Progenitor cell of endocrine pancreas (in vitro differentiated cells): ENCODE results near the gene WDR7. TPM values are rescaled to one million over a fixed set of nuclear protein-coding genes. Genes with fewer than 3 reads are reported as not detected.

Experiments
- DNase-seq: peaks from one replicate; pipeline ENCODE4 v3.0.0; 2021; ENCODE audit warnings: low spot score; ENCODE audit not compliant: unreplicated experiment
- H3K27ac Mint-ChIP-seq: 2 replicates; pipeline ENCODE4 v1.8.0; 2021; ENCODE audit warnings: mild to moderate bottlenecking, moderate library complexity, mixed read lengths
- H3K27me3 Mint-ChIP-seq: 2 replicates; pipeline ENCODE4 v1.8.0; 2021; ENCODE audit warnings: mixed read lengths
- H3K36me3 Mint-ChIP-seq: 2 replicates; pipeline ENCODE4 v1.8.0; 2022; ENCODE audit warnings: mixed read lengths; ENCODE audit not compliant: insufficient read depth
- H3K4me1 Mint-ChIP-seq: 2 replicates; pipeline ENCODE4 v1.8.0; 2021; ENCODE audit warnings: low read depth, mixed read lengths
- H3K4me3 Mint-ChIP-seq: 2 replicates; pipeline ENCODE4 v1.8.0; 2021; ENCODE audit warnings: low read depth, mild to moderate bottlenecking, moderate library complexity, mixed read lengths
- H3K9me3 Mint-ChIP-seq: 2 replicates; pipeline ENCODE4 v1.8.0; 2021; ENCODE audit warnings: low read depth, mixed read lengths
- total RNA-seq: library from RNA; stranded (reverse); gene quantifications from 2 replicates; pipeline ENCODE4 v1.2.1, GENCODE V29; 2021
- TF ChIP-seq, protein P1 (sequence below): fragments of 200-600 bp; sonication (generic); IDR thresholded peaks from one replicate; pipeline ENCODE4 v1.5.0; 2021; ENCODE audit warnings: antibody characterized with exemption, mild to moderate bottlenecking; ENCODE audit not compliant: unreplicated experiment

WDR7 gene
- total RNA-seq, 1 donor from 2014 or later, result 23.2 TPM

DNA sequence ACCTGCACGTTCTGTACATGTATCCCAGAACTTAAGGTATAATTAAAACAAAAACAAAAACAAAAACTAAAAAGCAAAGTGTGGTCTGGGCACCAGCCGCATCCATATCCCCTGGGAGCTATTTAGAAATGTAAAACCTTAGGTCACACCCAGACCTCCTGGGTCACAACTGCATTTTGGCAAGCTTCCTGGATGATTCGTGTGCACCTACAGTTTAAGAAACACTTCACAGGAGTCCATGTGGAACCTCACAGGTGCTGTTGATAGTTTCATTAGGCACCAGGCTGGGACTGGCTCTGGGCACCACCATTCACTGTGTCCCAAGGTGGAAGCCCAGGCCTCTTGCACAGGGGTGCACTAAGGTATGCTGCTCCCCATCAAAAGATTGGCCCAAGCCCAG, 392.1 kb downstream of the WDR7 start:
- H3K27me3 Mint-ChIP-seq, result peaks cover 4% of the 10 kb centered on the region
- no peak for DNase-seq

DNA sequence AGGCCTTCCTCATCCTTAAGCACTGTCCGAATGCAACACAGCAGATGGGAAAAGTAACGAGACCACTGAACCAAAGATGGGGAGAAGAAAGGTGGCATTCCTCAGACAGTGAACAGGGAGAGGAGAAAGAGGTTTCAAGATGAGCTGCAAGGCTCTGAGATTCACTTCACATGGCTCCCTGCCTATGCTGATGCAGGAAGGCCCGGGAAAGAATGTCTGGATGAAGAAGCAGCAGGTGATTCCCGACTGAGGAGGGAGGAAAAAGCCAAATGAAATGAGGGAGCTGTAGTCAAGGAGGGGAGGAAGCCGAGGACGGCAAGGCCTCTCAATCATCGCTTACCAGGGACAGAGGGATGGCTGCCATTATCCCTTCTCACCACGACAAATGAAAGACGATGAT, 397.2 kb downstream of the WDR7 start:
- DNase-seq, result no peak
- Mint-ChIP-seq H3K36me3 (peaks cover 3% of the 10 kb centered on the region), H3K4me3 (no peak overlapping the region), H3K9me3 (peaks cover 12% of the 10 kb centered on the region), H3K27me3 (peaks cover 4% of the 10 kb centered on the region), H3K27ac (peak overlapping the region; percentile 66), H3K4me1 (peaks cover 43% of the 10 kb centered on the region)
- TF ChIP-seq, protein P1, sequence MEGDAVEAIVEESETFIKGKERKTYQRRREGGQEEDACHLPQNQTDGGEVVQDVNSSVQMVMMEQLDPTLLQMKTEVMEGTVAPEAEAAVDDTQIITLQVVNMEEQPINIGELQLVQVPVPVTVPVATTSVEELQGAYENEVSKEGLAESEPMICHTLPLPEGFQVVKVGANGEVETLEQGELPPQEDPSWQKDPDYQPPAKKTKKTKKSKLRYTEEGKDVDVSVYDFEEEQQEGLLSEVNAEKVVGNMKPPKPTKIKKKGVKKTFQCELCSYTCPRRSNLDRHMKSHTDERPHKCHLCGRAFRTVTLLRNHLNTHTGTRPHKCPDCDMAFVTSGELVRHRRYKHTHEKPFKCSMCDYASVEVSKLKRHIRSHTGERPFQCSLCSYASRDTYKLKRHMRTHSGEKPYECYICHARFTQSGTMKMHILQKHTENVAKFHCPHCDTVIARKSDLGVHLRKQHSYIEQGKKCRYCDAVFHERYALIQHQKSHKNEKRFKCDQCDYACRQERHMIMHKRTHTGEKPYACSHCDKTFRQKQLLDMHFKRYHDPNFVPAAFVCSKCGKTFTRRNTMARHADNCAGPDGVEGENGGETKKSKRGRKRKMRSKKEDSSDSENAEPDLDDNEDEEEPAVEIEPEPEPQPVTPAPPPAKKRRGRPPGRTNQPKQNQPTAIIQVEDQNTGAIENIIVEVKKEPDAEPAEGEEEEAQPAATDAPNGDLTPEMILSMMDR, result no peak

More for the DNA sequence above, 392.1 kb downstream of the WDR7 start:
- Mint-ChIP-seq H3K4me3 (no peak overlapping the region), H3K36me3 (peaks cover 3% of the 10 kb centered on the region), H3K4me1 (peaks cover 9% of the 10 kb centered on the region), H3K27ac (no peak overlapping the region), H3K9me3 (peaks cover 12% of the 10 kb centered on the region)
- TF ChIP-seq, protein P1, result no peak

DNA sequence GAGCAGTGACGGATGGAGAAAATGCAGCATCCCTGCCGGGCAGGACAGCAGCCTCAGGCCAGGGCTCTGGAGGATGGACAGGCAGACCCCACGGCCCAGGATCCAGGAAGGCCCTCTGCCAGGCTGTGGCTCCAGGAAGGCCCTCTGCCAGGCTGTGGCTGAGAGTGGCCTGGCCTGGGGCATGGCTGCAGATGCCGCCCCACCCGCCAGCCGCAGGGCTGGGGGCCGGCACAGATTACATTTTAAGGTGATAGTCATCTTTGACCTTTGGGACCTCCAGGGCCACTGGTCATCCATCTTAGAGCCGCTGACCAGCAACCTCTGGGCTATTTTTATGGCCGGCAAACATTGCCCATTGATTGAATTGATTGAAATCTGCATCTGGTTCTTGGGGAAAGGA, 397.7 kb downstream of the WDR7 start:
- Mint-ChIP-seq H3K4me3 (no peak overlapping the region), H3K27me3 (peaks cover 3% of the 10 kb centered on the region), H3K36me3 (peaks cover 3% of the 10 kb centered on the region), H3K4me1 (peaks cover 43% of the 10 kb centered on the region), H3K9me3 (peaks cover 7% of the 10 kb centered on the region), H3K27ac (peak overlapping the region; percentile 7)
- no peak for DNase-seq
- TF ChIP-seq, protein P1, result no peak

DNA sequence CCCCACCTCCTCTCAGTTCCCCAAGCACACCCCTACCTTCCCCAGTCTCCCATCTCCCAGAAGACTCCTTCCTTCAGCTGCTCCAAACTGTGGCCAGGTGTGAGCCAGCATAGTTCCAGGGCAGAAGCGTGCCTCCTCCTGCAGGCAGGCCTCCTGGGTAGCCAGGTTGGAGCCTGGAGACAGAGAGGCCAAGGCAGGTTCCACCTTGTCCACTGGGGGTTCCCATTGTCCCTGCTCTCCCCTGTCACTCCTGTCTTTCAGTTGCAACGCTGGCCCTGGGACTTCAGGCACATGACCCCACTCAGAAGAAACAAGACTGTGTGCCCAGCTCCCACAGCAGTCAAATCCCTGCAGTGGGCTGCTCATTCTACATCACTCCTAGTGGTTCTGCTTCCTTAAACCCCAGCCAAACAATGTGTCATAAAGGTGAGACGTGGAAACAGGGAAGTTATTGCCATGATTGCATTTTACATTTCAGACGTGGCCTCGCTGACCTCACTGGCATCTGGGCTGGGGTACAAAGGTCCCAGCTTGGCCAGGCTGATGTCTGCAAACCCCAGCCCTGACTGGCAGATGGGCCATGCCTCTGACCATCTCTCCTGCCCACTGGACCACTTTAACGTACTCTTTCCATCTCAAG, 399.3 kb downstream of the WDR7 start:
- TF ChIP-seq, protein P1, result no peak
- no peak overlapping the region for H3K27ac Mint-ChIP-seq

DNA sequence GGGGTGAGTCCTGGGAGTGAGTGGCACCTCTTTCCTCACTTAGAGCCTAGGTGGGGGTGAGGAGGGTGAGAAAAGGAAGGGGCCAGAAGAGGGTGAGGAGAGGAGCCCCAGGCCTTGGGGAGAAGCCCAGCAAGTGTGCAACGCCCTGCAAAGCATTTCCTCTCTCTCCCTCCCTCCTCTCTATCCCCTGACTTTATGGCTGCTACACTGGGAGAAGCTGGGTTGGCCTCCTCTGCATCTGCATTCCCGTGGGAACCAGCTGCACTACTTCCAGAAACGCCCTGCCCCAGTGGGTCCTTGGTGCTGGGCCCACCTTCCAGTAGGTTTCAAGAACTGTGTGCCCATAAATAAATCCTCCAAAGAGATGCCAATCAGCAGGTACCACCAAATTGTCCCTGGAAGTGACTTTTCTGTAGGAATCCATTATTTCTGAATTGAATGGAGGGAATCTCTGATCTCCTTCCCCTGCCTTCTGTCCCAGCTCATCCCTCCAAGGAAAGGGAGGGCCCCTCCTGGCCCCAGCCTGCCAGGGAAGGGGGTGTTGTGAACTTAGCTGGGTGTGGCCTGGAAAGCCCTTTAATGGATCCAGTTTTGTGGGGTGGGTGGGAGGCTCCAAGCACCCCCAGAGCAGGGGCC, 400.0 kb downstream of the WDR7 start:
- TF ChIP-seq, protein P1, result no peak
- no peaks in the 10 kb centered on the region for H3K36me3 Mint-ChIP-seq
- no peaks in the 10 kb centered on the region for H3K27me3 Mint-ChIP-seq
- H3K9me3 Mint-ChIP-seq, result no peaks in the 10 kb centered on the region
- no peak for DNase-seq
- peak overlapping the region; percentile 63 for H3K27ac Mint-ChIP-seq
- no peak overlapping the region for H3K4me3 Mint-ChIP-seq
- H3K4me1 Mint-ChIP-seq, result peaks cover 45% of the 10 kb centered on the region

More for the DNA sequence above, 399.3 kb downstream of the WDR7 start:
- Mint-ChIP-seq H3K9me3 (peaks cover 3% of the 10 kb centered on the region), H3K4me3 (no peak overlapping the region), H3K27me3 (no peaks in the 10 kb centered on the region), H3K36me3 (no peaks in the 10 kb centered on the region), H3K4me1 (peaks cover 45% of the 10 kb centered on the region)
- no peak for DNase-seq
